Measurements from ENCODE around the gene BTC.
"Not testable (repeated sequence)": the region's sequence is repeated elsewhere in the genome, so short reads cannot be mapped to it uniquely, and the experiment has no call there.

The BTC gene

GRCh38 chr4:74822603-74823002 lies 28.3 kb upstream of the BTC start:
- Histone ChIP-seq H3K27ac (no peak overlapping the region), H3K4me1 (ENCODE audit: control insufficient read depth in 1 of 2, insufficient read depth in 1 of 2, low read depth in 1 of 2, low read length in 1 of 2) (no peaks in the 10 kb centered on the region), H3K36me3 (no peaks in the 10 kb centered on the region), H3K9me3 (no peaks in the 10 kb centered on the region), H3K4me3 (ENCODE audit: low read depth in 1 of 2, low read length in 1 of 2) (no peak overlapping the region), H3K27me3 (no peaks in the 10 kb centered on the region)
- TF ChIP-seq CTCF (IDR thresholded peaks at IDR 0.05) = no peak

GRCh38 chr4:74821541-74821940 lies 27.2 kb upstream of the BTC start:
- no peak for TF ChIP-seq CTCF (IDR thresholded peaks at IDR 0.05)
- no peaks in the 10 kb centered on the region for H3K4me1 ChIP-seq (ENCODE audit: control insufficient read depth in 1 of 2, insufficient read depth in 1 of 2, low read depth in 1 of 2, low read length in 1 of 2)
- no peak overlapping the region for H3K27ac ChIP-seq
- H3K27me3 ChIP-seq = no peaks in the 10 kb centered on the region
- H3K4me3 ChIP-seq (ENCODE audit: low read depth in 1 of 2, low read length in 1 of 2) = no peak overlapping the region
- no peaks in the 10 kb centered on the region for H3K36me3 ChIP-seq
- no peaks in the 10 kb centered on the region for H3K9me3 ChIP-seq

- TF ChIP-seq CTCF (IDR thresholded peaks at IDR 0.05) = no peak
- no peaks in the 10 kb centered on the region for H3K9me3 ChIP-seq
- H3K4me3 ChIP-seq (ENCODE audit: low read depth in 1 of 2, low read length in 1 of 2) = no peak overlapping the region
- no peaks in the 10 kb centered on the region for H3K36me3 ChIP-seq
- no peaks in the 10 kb centered on the region for H3K4me1 ChIP-seq (ENCODE audit: control insufficient read depth in 1 of 2, insufficient read depth in 1 of 2, low read depth in 1 of 2, low read length in 1 of 2)
- no peak overlapping the region for H3K27ac ChIP-seq
- no peaks in the 10 kb centered on the region for H3K27me3 ChIP-seq
These were observed 19.7 kb upstream of the BTC start for GRCh38 chr4:74814052-74814451.

GRCh38 chr4:74812056-74812455 lies 17.7 kb upstream of the BTC start:
- H3K9me3 ChIP-seq; H3K27ac ChIP-seq; H3K36me3 ChIP-seq; H3K4me1 ChIP-seq (ENCODE audit: control insufficient read depth in 1 of 2, insufficient read depth in 1 of 2, low read depth in 1 of 2, low read length in 1 of 2); H3K4me3 ChIP-seq (ENCODE audit: low read depth in 1 of 2, low read length in 1 of 2); H3K27me3 ChIP-seq: not testable (repeated sequence)

- no peaks in the 10 kb centered on the region for H3K9me3 ChIP-seq
- no peak for TF ChIP-seq CTCF (IDR thresholded peaks at IDR 0.05)
- no peak overlapping the region for H3K4me3 ChIP-seq (ENCODE audit: low read depth in 1 of 2, low read length in 1 of 2)
- H3K27me3 ChIP-seq = peaks cover 4% of the 10 kb centered on the region
- no peak overlapping the region for H3K27ac ChIP-seq
- H3K4me1 ChIP-seq (ENCODE audit: control insufficient read depth in 1 of 2, insufficient read depth in 1 of 2, low read depth in 1 of 2, low read length in 1 of 2) = no peaks in the 10 kb centered on the region
- no peaks in the 10 kb centered on the region for H3K36me3 ChIP-seq
These were observed 11.3 kb upstream of the BTC start for GRCh38 chr4:74805601-74806000.

GRCh38 chr4:74800310-74800709 lies 6.0 kb upstream of the BTC start:
- no peak for TF ChIP-seq CTCF (IDR thresholded peaks at IDR 0.05)
- H3K9me3 ChIP-seq = no peaks in the 10 kb centered on the region
- H3K36me3 ChIP-seq = no peaks in the 10 kb centered on the region
- no peak overlapping the region for H3K4me3 ChIP-seq (ENCODE audit: low read depth in 1 of 2, low read length in 1 of 2)
- H3K27me3 ChIP-seq = peaks cover 17% of the 10 kb centered on the region
- no peak overlapping the region for H3K27ac ChIP-seq
- no peaks in the 10 kb centered on the region for H3K4me1 ChIP-seq (ENCODE audit: control insufficient read depth in 1 of 2, insufficient read depth in 1 of 2, low read depth in 1 of 2, low read length in 1 of 2)
